Stimulated activated CD4-positive, alpha-beta T cell treated with anti-CD3 and anti-CD28 coated beads, Interleukin-12 subunit alpha, Interleukin-12 subunit beta, amount 100 ng/mL, for 4 hours (primary cell): ENCODE measurements around the gene DDAH1.

Source experiments
- DNase-seq: peaks from one replicate; pipeline ENCODE4 v3.0.0-alpha.2; 2020

Gene DDAH1

DNA sequence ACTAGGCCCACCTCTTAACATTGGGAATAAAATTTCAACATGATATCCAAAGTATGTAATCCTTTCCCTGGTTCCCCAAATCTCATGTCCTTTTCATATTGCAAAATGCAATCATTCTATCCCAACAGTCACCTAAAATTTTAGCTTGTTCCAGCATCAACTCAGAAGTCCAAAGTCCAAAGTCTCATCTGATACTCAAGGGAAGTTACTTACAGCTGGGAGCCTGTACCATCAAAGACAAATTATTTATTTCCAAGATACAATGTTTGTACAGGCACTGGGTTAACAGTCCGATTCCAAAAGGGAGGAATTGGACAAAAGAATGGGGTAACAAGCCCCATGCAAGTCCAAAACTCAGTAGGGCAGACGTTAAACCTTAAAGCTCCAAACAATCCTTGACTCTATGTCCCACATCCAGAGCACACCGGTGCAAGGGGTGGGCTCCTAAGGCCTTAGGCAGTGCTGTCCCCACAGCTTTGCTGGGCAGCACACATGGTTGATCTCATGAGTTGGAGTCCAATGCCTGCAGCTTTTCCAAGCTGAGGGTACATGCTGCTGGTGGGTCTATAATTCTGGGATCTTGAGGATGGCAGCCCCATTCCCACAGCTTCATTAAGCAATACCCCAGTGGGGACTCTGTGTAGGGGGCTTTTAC lies 78.8 kb downstream of the DDAH1 start:
- DNase-seq, result no peak

DNA sequence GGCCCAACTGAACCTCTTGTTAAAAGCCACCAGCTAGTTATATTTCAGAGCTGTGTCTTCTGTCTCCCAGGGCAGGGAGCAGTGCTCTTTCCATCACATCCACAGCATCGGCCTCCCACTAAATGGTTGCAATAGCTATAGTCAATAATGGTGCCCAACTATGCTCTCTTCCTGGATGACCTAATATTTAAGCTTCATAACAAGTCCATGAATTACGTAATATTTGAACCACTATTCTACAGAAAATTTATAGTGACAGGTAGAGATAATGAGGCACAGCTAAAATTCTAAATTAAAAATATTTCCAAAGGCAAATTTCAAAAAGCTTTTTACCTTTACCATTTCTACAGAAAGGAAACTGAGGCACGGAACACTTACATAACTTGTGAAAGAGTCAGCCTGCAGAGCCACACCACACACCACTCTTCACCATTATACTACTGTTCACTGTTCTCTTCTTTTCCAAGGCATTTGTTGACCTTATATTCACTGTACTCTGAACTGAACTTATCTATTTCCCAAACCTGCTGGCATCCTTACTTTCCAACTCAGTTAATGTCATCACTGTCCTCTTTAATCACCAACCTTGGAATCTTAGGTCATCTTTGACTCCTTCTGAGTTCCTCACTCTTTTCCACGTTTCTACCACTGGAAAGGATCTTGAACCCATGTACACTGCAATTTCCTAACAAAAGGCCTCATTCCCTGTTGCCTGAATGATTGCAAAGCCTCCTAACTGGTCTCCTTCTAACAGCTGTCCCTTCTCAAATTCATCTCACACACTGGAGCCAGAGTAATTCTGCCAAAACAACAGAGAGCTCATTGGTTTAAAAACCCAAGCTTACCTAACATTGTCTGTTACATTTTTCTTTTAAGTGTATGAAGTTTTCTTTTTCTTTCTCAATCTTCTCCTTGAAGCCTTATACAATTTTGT lies 85.5 kb downstream of the DDAH1 start:
- no peak for DNase-seq

DNA sequence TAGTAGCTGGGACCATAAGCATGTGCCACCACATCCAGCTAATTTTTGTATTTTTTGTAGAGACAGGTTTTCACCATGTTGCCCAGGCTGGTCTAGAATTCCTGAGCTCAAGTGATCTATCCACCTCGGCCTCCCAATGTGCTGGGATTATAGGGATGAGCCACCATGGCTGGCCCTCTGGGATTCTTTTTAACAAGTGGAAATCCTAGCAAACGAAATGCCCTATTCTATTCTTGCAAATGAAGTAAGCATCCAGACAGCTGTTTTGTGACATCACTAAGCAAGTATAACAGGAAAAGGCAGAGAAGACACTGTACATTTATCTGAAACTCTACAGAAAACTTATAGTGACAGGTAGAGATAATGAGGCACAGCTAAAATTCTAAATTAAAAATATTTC lies 86.4 kb downstream of the DDAH1 start:
- DNase-seq, result no peak

DNA sequence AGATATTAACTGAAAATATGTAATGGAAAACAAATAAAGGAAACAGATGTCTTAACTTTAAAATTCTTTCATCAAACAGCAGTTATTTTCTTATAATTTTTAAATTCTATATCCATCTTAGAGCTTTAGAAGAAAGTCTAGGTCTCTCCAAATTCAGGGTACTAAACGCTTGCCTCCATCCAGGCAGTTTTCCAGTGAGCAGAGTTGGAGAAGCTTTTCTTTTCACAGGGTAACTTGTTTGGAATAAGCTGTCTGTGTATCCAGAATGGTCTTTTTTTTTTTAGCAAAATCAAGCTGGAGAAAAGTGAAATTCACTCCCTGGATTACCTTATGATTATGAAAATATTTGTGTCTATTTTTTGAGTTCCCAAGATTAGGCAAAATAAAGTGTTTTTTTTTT lies 88.6 kb downstream of the DDAH1 start:
- DNase-seq, result no peak

DNA sequence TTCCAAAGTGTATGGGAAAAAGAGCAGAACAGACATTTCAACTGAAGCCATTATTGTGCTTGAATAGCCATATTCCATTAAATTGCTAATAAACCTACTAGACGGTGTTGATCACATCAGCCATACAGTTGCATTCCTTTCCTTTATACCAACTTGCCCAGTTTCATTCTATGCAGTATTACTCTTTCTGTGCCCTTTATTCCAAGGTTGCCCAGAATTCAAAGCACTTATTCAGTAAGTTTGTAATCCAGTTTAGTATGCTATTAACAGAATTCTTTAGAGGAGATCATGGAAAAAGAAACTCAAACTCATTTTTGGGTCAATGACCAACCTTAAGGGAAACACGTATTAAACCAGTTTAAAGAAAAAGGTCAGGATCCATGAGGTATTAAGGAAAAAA lies 89.5 kb downstream of the DDAH1 start:
- no peak for DNase-seq

DNA sequence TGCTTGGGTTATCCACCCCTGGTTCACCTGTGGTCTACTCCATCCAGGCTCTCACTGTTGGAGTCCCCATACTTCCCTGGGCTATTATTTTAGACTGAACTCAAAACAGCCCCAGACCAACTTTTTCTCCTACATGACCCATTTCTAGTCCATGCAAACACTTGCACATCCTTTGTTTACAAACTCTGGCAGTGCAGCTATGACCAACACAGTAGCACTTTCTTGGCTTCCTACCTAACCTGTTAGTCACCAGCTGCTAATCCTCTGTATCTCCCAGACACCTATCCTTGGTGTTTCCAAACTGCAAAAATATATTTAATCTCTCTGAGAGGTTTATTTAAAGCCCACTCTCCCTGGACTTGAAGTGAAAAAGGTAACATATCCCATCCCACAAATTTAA lies 90.8 kb downstream of the DDAH1 start:
- DNase-seq, result no peak

DNA sequence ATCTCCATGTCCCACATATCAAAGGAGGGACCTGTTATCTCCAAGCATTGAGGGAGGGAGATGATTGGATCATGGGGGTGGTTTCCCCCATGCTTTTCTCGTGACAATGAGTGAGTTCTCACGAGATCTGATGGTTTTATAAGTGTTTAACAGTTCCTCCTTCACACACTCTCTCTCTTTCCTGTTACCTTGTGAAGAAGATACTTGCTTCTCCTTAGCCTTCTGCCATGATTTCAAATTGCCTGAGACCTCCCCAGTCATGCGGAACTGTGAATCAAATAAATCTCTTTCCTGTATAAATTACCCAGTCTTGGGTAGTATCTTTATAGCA lies 91.6 kb downstream of the DDAH1 start:
- DNase-seq, result no peak

DNA sequence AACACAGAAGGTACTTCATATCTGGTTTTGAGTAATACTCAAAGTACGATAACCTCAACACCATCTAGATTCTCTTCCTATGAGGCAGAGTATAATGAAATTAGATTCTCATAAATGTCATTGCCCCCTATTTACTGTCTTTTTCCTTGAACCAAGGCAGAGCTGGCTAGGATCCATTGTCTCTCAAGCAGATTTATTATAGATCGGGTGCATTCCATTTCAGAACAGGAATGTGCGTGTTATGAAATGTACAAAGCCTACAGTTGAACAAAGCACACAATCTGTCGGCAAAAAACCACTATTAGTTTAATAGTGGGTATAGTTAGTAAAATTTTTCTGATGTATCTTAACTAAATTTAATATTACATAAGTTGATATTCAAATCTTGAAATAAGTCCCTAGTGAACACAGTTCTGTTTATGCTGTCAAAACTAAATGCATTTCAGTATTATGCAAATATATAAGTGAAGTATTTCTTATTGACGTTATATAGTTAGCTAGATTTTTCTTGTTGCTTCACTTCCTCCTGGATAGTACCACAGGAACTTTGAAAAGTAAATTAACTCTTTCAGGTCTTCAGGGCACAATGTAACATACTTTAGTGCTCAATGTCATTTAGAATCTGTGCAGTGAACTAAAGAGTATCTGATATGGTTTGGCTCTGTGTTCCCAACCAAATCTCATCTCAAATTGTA lies 92.1 kb downstream of the DDAH1 start:
- DNase-seq, result no peak

DNA sequence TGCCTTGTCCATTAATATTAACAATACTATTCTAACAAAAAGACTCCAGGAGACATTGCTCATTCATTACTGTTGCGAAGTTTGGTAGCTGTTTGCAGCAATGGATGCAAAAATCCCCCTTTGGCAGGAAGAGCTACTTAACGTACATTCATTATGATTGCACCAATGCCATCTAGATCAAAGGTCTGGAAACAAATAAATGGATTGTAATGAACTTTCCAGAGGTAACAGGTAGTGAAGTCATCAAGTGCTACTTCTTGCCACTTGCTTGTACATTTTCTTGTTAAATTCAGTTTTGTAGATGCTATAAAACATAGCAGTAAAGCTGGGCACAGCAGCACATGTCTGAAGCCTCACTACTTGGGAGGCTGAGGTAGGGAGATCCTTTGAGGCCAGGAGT lies 93.9 kb downstream of the DDAH1 start:
- DNase-seq, result no peak

DNA sequence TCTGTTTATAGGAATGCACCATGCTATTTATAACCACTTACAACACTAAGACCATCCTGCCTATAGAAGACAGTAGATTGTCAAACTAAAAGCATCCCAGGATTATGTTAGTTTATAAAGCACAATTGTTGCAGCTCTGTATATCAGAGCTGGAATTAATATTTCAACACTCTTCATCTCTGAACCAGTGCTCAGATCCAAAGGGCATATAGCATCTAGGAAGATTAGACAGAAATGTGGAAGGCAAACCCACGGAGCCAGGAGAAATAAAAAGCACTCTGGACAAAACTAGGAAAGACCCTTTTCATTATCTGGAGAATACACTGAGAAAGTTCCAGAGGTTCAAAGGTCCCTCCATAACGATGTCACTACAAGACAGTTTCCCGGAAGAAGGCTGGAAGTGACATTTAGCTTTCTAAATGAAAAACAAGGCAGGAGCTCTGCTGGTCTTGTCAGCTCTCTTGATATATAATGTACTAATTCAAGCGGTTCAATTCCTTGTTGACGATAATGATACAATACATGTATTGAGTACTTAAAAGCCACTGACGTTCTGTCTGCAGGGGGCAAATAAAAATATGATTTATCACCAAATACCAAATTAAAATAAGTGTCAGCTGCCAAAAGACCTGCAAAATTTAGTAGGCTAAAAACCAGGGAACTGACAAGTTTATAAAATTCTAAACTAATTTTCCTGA lies 96.7 kb downstream of the DDAH1 start:
- no peak for DNase-seq

DNA sequence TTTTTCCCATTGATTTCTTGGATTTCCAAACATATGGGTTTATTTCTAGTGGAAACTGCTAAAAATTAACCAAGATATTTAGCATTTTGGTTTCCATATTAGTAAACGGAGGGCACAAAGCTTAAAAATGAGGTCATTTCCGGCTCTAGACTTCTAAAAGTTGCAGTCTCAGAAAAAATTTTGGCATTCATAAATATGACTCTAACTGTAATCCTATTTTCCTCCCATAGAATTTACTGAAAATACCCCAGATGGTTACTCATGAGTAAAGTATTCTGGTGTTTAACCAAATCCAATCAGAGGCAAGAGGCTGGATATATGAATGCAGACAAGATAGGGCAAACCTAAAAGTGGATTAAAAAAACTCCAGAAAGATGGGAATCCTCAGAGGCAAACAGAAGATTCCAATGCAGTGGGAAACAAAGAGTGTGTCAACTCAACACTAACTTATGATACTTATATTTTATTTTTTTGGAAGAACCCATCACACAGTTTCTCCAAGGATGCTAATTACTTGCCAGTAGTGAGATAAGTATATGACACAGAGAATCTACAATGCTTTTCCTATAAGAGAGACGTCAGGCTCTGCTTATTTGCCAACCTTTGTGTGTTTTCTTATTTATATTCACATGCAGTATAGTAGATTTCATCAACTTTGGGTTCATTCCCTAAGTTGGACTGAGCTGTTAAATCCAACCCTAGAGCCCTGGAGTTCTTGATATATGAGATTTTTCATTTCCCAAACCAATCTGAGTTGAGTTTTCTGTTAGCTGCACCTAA lies 98.4 kb downstream of the DDAH1 start:
- DNase-seq, result no peak

DNA sequence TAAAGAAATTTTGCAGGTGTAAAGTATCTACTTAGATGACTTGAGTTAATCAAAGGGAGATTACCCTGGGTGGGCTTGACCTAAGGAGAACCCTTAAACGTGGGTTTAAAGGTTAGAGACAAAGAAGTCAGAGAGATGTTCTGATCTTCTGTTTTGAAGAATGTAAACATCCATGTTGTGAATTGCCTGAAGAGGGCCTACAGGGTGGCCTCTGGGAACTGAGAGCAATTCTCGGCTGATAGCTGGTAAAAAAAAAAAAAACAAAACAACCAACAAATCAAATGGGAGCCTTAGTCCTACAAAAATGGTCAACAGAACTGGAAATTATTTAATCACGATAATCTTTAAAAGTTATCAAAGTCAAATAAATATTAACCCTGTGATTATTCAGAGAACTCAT lies 99.1 kb downstream of the DDAH1 start:
- no peak for DNase-seq

DNA sequence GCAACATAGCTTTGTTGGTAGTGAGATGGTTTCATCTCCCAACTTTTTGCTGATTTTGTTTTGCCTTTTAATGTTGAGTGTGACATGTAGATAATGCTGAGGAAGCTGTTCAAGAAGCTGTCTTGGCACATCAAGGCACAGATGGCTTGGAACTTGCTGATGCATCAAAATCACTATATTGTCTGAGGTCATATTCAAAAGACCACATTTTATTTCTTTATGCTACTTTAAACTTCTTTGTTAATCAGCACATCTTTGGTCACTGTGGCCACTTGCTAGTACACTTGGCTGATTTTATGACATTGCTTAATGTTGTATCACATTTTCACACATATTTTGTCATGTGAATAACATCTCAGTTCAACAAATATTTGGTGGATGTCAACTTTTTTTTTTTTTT lies 101.4 kb downstream of the DDAH1 start:
- no peak for DNase-seq

DNA sequence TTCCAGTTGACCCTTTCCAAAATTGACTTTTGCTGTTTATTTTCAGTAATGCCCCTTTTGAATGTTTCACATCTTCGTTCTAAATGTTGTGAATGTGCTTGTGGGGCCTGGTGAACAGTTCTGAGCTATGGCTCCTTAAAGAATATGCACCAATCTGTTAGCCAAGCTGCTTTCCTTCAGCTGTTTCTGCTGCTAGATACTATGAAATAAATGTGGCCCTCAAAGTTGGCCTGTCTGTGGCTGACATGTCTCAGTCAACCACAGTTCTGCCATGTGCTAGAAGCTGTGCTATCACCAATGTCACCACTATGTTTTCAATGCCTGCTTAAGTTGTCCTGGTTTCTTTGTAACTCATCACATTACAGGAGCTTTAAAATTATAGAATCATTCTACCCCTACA lies 101.9 kb downstream of the DDAH1 start:
- DNase-seq, result no peak

DNA sequence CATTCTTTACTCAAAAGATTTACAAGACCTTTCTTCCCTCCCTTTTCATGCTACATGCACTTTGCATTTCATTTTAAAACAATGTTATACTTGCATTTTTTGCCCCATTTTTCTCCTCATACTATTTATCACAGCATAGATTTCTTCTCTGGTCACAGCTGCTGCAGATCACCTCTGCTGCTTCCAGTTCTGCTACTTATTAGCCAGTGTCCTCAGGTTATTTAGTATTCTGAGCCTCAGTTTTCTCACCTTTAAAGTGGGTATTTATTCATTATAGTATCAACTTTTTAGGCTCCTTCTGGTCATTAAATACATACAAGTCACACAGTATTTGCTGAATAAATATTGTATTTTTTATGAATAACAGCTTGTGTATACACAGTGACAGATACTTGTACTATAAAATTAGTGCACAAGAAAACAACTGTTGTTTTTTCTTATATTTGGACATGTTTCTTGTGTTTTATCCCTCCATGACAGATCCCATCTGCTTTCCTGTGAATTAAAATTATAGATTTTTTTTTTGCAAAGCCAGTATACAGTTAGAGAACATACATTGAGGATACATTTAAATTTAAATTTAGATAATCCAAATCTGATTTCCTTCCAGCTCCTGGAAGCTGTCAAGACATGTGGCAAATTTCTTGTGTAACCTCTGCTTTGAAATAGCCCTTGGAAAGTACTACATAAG lies 103.2 kb downstream of the DDAH1 start:
- DNase-seq, result no peak

DNA sequence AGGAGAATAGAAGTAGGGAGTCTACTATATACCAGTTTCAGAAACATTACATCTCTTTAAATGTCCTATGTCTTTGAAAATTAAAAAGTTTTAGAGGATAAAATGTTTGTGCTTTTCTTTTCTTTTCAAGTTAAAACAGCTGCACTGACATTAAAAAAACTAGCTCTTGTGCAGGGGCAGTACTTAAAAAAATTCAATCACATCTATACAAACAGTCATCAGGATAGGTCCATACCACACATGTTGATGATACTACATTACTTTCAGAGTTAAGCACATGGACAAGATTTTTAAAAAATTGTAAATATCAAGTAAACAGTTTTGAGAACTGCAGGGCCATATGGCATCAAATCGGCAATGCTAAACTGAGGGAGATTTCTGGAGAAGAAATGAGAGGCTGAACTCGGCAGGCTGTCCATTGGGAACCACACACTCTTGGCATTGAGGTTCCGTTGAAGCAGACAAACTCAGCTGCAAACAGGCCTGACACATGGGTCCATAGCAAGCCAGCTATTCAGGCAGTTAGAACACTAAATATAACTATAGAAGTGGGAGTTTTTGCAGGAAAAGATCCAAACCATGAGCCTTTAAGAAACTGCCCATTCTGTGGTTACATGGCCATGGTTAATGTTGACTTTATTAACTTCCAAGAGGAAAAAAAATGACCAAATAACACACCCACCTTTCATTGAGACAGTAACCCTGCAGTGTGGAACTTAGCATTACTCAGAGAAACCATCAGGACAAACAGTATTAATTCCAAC lies 104.0 kb downstream of the DDAH1 start:
- DNase-seq, result no peak

DNA sequence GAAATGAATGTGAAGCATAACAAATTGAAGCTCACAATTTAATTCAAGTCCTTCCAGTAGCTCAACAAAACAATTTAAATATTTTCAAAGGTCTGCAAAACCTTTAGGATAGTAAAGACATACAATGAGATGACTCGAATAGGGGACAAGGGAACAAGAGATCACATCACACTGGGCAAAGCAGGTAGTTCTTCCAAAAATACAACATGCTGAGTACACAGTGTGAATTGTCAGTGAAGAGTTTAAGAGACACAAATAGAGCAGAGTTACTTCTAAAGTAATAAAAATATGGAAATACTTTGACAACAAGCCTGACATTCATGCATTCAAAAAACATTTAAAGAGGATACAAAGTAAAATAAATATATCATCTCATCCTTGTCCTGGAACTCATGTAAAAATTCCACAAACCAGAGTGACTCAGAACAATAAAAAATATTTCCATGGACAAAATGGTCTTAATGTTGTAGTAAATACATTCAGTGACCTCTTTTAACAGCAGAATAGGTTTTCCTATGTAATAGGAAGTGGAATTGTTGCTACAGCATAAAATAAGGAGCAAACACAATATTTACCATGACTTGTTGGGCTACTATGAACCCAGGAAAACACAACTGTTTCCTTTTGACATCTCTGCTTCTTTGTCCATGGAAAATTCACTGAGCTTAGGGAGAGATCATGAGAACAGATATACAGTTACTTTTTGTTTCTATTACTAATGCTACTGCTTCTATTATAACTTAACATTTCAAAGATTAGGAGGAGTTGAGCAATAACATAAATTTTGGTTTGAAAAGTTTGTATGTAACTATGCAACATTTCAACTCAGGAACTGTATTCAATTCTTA lies 104.9 kb downstream of the DDAH1 start:
- no peak for DNase-seq

DNA sequence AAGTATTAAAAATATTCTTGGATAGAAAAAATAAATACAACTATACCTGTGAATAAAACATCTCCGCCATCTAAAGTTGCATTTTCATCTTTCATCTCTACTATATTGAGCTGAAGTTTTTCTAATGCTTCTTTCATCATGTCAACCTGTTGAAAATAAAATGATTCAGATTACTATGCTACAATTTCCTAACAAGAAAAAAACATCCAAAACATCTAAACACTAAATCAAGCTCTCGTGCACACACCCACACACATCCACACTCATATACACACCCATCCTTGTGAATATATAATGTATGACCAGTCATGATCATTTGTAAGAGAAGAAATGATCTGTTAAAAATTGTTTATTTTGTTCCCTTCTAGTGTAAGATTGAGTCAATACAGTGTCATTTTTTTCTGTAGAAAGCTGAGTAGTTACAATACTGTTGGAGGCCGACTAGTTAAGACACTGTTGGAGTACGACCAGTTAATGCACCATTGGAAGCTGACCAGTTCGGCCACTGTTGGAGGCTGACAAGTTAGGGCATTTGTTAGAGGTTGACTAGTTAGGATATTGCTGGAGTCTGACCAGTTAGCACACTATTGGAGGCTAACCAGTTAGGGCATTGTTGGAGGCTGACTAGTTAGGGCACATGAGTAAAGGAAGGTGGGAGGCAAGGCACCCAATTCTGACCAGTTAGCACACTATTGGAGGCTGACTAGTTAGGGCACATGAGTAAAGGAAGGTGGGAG lies 106.1 kb downstream of the DDAH1 start:
- no peak for DNase-seq

DNA sequence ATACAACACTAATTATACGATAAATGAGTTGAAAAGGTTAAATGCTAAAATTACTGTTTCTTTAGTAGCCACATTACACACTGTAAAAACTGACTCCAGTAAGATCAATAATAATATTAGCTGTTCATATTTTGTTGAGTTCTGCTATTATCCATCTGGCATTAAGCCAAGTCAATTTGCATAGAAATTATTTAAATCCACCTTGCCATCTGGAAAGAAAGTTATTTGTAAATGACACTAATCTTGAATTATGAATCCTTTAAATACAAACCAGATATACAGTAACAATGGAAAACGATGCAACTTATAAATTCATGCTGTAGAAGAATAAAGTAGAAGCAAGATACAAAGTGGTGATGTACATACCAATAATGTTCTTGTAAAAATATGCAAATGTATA lies 107.1 kb downstream of the DDAH1 start:
- DNase-seq, result no peak
